ENCODE measurements around the gene OR2L3. TPM values are rescaled to one million over a fixed set of nuclear protein-coding genes. Genes with fewer than 3 reads are reported as not detected.

Gene OR2L3
- polyA plus RNA-seq, 4 donors = not detected

Other genes starting within 250 kb of the OR2L3 start
- gene OR14A16, start 222.7 kb upstream of the OR2L3 start, polyA plus RNA-seq (ENCODE audit: insufficient read length in 4 of 4) = not detected
- not detected for gene OR11L1, start 204.9 kb upstream of the OR2L3 start, polyA plus RNA-seq (ENCODE audit: insufficient read length in 4 of 4)
- 1 to 10 TPM; 1.2 to 1.7 (median 1.7) TPM for gene TRIM58, start 189.6 kb upstream of the OR2L3 start, polyA plus RNA-seq (ENCODE audit: insufficient read length in 4 of 4)
- gene OR2W3, start 151.2 kb upstream of the OR2L3 start, polyA plus RNA-seq (ENCODE audit: insufficient read length in 4 of 4) = under 1 TPM; 0.14 to 0.36 (median 0.24) TPM
- not detected for gene OR2T8, start 126.6 kb upstream of the OR2L3 start, polyA plus RNA-seq (ENCODE audit: insufficient read length in 4 of 4)
- not detected for gene OR2AJ1, start 121.9 kb upstream of the OR2L3 start, polyA plus RNA-seq (ENCODE audit: insufficient read length in 4 of 4)
- not detected for gene OR2L8, start 98.0 kb upstream of the OR2L3 start, polyA plus RNA-seq (ENCODE audit: insufficient read length in 4 of 4)
- not detected for gene OR2AK2, start 81.6 kb upstream of the OR2L3 start, polyA plus RNA-seq (ENCODE audit: insufficient read length in 4 of 4)
- gene OR2L5, start 33.2 kb upstream of the OR2L3 start, polyA plus RNA-seq (ENCODE audit: insufficient read length in 4 of 4) = not detected
- under 1 TPM; 0.05 to 0.14 (median 0.08) TPM for gene OR2L2, start 16.8 kb upstream of the OR2L3 start, polyA plus RNA-seq (ENCODE audit: insufficient read length in 4 of 4)
- under 1 TPM in 1 of 4 donors, not detected in 3; 0.10 TPM for gene OR2L13, start 48.3 kb downstream of the OR2L3 start, polyA plus RNA-seq (ENCODE audit: insufficient read length in 4 of 4)
- gene OR2M5, start 98.3 kb downstream of the OR2L3 start, polyA plus RNA-seq (ENCODE audit: insufficient read length in 4 of 4) = not detected
- not detected for gene OR2M2, start 128.0 kb downstream of the OR2L3 start, polyA plus RNA-seq (ENCODE audit: insufficient read length in 4 of 4)
- under 1 TPM in 3 of 4 donors, not detected in 1; 0.02 to 0.08 (median 0.03) TPM for gene OR2M3, start 150.4 kb downstream of the OR2L3 start, polyA plus RNA-seq (ENCODE audit: insufficient read length in 4 of 4)
- under 1 TPM in 3 of 4 donors, not detected in 1; 0.04 to 0.12 (median 0.05) TPM for gene OR2M4, start 184.6 kb downstream of the OR2L3 start, polyA plus RNA-seq (ENCODE audit: insufficient read length in 4 of 4)
- not detected for gene OR2T33, start 231.1 kb downstream of the OR2L3 start, polyA plus RNA-seq (ENCODE audit: insufficient read length in 4 of 4)

Data from left renal cortex interstitium (tissue), 4 donors.